ENCODE measurements around the gene ZNF813. TPM values are rescaled to one million over a fixed set of nuclear protein-coding genes. Genes with fewer than 3 reads are reported as not detected.

ZNF813 gene
- polyA plus RNA-seq, 4 donors, result 3.6 to 7.4 (median 6.7) TPM

DNA sequence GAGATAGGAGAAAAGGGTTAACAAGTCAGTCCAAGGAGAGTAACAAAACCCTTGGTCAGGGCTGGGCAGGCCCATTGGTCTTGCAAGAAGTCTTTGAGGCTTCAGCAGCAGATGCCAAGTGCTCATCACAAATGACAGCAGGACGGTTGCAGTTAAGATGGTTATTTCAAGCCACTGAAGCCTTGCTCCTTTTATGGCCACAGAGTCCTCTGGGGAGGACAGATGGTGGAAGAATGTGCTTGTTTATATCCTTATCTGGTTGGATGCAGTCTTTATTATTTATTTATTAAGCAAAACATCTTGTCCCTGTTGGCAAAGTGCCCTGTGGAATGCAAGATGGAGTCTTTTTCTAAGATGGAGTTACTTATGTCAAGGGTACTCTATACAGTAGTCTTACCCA is 51.2 kb downstream of the ZNF813 start:
- no peak for DNase-seq (ENCODE audit: low read depth in 4 of 4, low spot score in 3 of 4)

DNA sequence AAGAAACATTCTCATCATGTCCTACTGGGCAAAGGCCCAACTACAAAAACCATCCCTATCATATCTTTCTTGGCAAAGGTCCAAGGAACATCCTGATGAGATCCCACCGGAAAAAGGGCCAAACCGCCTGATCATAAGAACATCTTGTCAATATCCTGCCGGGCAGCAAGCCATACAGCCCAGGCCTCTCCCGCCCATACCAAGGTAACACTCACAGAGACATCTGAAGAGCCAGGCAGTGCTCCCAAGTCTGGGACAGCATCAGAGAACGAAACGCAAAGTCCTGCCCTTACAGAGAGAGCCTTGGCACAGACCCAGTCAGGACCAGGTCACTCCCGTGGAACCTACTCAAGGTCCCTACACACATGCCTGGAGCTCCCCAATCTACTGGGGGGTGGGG is 51.9 kb downstream of the ZNF813 start:
- no peak for DNase-seq (ENCODE audit: low read depth in 4 of 4, low spot score in 3 of 4)

- no peak for DNase-seq (ENCODE audit: low read depth in 4 of 4, low spot score in 3 of 4)
Observed at GRCh38 chr19:53520163-53520546, 52.6 kb downstream of the ZNF813 start.

GRCh38 chr19:53520547-53521372 is 53.2 kb downstream of the ZNF813 start:
- peak; percentile 97 to 99 (median 98) for DNase-seq (ENCODE audit: low read depth in 4 of 4, low spot score in 3 of 4)

DNA sequence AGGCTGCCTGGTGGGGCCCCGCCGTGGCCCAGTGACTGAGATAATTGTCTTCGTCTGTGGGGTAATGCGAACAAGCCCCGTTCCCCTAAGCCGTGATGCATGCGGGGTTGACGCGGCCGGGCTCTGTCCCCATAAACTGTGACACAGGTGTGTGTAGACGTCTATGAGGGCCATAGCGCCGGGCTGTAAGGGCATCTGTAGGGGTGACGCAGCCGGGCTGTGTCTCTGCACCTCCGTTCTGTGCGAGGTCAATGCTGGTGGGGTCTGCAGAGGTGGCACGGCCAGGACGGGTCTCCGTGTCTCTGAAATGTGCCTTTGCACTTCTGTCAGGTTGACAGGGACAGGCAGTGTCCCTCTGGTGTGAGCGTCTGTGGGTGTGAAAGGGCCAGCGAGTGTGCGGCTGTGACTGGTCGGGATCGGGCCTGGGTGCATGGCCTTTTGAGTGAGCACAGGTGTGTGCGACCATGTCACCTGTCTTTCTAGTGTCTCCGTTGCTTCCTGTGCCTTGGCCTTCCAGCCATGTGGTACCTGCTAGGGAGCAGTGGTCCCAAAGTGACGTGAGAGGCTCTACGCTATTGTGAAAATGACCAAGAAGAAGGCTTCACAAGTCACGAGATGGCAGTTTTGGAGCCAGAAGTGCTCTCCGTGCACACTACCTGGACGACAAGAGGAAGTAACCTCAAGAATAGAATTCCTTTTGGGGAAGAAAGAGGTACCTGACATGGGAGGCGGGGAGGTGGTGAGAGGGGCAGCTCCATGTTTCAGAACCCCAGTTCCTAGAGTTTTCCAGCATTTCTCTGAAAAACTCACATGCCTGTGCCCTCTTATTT is 54.1 kb downstream of the ZNF813 start:
- DNase-seq (ENCODE audit: low read depth in 4 of 4, low spot score in 3 of 4), result no peak

GRCh38 chr19:53525922-53526321 is 58.4 kb downstream of the ZNF813 start:
- DNase-seq (ENCODE audit: low read depth in 4 of 4, low spot score in 3 of 4), result no peak

DNA sequence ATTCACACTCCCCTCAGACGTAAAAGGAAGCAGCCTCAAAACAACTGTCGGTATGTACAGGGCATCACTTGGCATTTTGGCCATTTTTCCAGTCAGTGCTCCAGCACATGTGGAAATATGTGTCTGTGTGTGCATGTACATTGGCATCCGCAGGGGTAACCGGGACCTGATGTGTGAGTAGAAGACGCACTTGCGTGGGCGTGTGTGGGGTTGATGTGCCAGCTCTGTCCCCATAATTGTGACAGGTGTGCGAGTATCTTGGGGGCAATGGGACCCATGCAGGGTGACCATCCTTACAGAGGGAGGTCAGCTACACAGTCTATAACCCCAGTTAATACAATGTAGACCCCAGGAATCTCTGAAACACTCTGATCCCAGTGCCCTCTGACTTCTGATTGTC is 63.1 kb downstream of the ZNF813 start:
- no peak for DNase-seq (ENCODE audit: low read depth in 4 of 4, low spot score in 3 of 4)

DNA sequence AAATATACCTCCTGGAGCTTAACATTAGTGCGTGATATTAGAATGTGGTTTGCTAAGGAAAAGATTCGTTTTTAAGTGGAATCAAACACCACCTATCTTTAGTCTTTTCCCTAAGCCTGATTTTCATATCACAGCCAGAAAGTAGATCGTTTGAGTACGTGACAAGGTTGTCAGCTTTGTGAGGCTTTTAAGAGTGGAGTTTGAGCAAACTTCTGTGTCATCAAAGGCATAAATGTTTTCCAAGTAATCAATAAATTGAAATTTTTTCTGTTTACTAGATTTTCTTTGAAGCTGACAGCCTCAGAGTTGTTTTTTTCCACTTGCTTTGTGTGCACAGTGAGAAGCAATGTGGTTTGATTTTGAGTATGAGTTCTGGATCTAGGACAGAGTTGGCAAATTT is 63.9 kb downstream of the ZNF813 start:
- no peak for DNase-seq (ENCODE audit: low read depth in 4 of 4, low spot score in 3 of 4)

- DNase-seq (ENCODE audit: low read depth in 4 of 4, low spot score in 3 of 4), result no peak
Observed at GRCh38 chr19:53532362-53532761, 64.8 kb downstream of the ZNF813 start.

- no peak for DNase-seq (ENCODE audit: low read depth in 4 of 4, low spot score in 3 of 4)
Observed at GRCh38 chr19:53536225-53536548, 68.7 kb downstream of the ZNF813 start.

GRCh38 chr19:53537121-53537520 is 69.6 kb downstream of the ZNF813 start:
- no peak for DNase-seq (ENCODE audit: low read depth in 4 of 4, low spot score in 3 of 4)

- DNase-seq (ENCODE audit: low read depth in 4 of 4, low spot score in 3 of 4), result peak in 3 of 4 donors; percentile 32 to 68 (median 35)
Observed at GRCh38 chr19:53537521-53538377, 70.2 kb downstream of the ZNF813 start, which contains the start of gene ZNF331. ZNF331 (plus strand) TSS chr19:53538145; CDS start chr19:53569377, 31,232 bp downstream.

DNA sequence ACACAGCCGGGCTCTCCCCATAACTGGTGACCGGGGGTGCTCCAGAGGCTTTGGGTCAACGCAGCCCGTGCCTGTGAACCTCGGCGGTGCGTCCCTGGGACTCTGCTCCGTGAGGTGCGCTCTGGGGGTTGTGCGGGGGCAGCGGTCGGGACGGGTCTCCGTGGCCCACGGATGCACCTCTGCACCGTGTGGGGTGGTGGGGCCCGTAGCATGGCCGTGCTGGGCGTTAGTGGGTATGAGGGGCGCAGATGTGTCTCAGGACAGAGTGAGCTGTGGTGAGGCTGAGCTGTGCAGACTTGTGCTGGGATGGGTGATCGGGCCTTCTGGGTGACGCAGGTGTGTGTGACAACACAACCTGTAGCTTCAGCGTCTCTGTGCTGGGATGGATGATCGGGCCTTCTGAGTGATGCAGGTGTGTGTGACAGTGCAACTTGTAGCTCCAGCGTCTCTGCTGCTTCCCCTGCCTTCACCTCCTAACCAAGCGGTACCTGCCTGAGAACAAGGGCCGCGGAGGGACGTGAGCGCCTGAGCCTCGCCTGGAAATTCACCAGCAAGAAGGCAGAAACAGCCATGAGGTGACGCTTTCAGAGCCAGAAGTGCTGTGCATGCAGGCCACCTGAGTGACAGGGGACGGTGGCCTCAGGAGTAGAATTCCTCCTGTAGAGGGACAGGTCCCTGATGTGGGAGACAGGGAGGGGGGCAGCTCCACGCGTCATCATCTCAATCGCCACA is 71.0 kb downstream of the ZNF813 start:
- no peak for DNase-seq (ENCODE audit: low read depth in 4 of 4, low spot score in 3 of 4)

- DNase-seq (ENCODE audit: low read depth in 4 of 4, low spot score in 3 of 4), result no peak
Observed at GRCh38 chr19:53540091-53540490, 72.6 kb downstream of the ZNF813 start.

DNA sequence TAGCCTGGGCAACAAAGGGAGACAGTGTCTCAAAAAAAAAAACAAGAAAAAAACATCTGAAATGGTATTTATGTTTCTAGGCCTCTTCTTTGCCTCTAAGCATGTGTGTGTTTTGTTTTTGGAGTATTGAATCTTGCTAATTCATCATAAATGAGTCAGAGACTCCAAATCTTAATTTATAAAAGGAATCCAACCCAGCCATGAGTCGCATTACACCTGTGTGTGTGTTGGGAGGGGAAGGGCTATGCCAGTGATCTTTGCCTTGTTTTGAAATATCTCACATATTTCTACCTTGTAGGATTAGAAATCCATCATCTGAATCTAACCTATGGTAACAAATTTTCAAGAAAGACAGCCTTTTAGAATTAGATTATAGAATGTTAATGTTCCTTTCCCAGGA is 74.4 kb downstream of the ZNF813 start:
- no peak for DNase-seq (ENCODE audit: low read depth in 4 of 4, low spot score in 3 of 4)

- DNase-seq (ENCODE audit: low read depth in 4 of 4, low spot score in 3 of 4), result no peak
Observed at GRCh38 chr19:53545271-53546065, 77.9 kb downstream of the ZNF813 start.

Measured in left renal pelvis (tissue), 4 donors.